WTC11 (cell line): Measurements from ENCODE around the gene CLDN5. TPM values are rescaled to one million over a fixed set of nuclear protein-coding genes. Genes with fewer than 3 reads are reported as not detected.

Experiments used
- ZBTB21 ChIP-seq: sonication (generic); formaldehyde crosslinking; IDR thresholded peaks from 2 replicates; pipeline ENCODE4 v1.8.1; 2023; ENCODE audit warnings: mild to moderate bottlenecking, missing genetic modification reagents, borderline replicate concordance
- ZNF396 ChIP-seq: fragments of 250-450 bp; sonication (Bioruptor Pico); IDR thresholded peaks from 2 replicates; pipeline ENCODE4 v1.8.0; 2021; ENCODE audit warnings: mild to moderate bottlenecking, moderate library complexity, borderline replicate concordance
- total RNA-seq: library from RNA; stranded (reverse); gene quantifications from 3 replicates; pipeline ENCODE4 v1.2.3, GENCODE V29; 2021
- TF ChIP-seq, protein P1 (sequence below): fragments of 250-450 bp; sonication (Bioruptor Pico); IDR thresholded peaks from 2 replicates; pipeline ENCODE4 v1.9.0; 2021; ENCODE audit warnings: mild to moderate bottlenecking
- TF ChIP-seq, protein P2 (sequence below): sonication (generic); formaldehyde crosslinking; IDR thresholded peaks from 2 replicates; pipeline ENCODE4 v1.8.1; 2023; ENCODE audit warnings: mild to moderate bottlenecking, missing genetic modification reagents, moderate library complexity

CLDN5 gene
- total RNA-seq, 1 experiment from 2014 or later, result 1.0 TPM

GRCh38 chr22:19473578-19473977, 50.6 kb downstream of the CLDN5 start (continued):
- TF ChIP-seq, protein P1, sequence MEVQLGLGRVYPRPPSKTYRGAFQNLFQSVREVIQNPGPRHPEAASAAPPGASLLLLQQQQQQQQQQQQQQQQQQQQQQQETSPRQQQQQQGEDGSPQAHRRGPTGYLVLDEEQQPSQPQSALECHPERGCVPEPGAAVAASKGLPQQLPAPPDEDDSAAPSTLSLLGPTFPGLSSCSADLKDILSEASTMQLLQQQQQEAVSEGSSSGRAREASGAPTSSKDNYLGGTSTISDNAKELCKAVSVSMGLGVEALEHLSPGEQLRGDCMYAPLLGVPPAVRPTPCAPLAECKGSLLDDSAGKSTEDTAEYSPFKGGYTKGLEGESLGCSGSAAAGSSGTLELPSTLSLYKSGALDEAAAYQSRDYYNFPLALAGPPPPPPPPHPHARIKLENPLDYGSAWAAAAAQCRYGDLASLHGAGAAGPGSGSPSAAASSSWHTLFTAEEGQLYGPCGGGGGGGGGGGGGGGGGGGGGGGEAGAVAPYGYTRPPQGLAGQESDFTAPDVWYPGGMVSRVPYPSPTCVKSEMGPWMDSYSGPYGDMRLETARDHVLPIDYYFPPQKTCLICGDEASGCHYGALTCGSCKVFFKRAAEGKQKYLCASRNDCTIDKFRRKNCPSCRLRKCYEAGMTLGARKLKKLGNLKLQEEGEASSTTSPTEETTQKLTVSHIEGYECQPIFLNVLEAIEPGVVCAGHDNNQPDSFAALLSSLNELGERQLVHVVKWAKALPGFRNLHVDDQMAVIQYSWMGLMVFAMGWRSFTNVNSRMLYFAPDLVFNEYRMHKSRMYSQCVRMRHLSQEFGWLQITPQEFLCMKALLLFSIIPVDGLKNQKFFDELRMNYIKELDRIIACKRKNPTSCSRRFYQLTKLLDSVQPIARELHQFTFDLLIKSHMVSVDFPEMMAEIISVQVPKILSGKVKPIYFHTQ, result no peak
- TF ChIP-seq ZNF396 (CRISPR knock-in tag) (no peak), ZBTB21 (CRISPR knock-in tag) (no peak)
- TF ChIP-seq, protein P2, sequence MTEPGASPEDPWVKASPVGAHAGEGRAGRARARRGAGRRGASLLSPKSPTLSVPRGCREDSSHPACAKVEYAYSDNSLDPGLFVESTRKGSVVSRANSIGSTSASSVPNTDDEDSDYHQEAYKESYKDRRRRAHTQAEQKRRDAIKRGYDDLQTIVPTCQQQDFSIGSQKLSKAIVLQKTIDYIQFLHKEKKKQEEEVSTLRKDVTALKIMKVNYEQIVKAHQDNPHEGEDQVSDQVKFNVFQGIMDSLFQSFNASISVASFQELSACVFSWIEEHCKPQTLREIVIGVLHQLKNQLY, result no peak

Other genes starting within 250 kb of the CLDN5 start
- gene CLTCL1, start 232.7 kb downstream of the CLDN5 start, total RNA-seq, result 15.5 to 19.3 TPM (median 16.9 TPM) in 3 replicates
- 42.1 to 51.0 TPM (median 44.2 TPM) in 3 replicates for gene HIRA, start 92.7 kb downstream of the CLDN5 start, total RNA-seq
- 15.7 to 19.2 TPM (median 18.2 TPM) in 3 replicates for gene MRPL40, start 91.9 kb downstream of the CLDN5 start, total RNA-seq
- 26.5 to 34.4 TPM (median 32.8 TPM) in 3 replicates for gene C22orf39, start 76.7 kb downstream of the CLDN5 start, total RNA-seq
- 49.6 to 57.9 TPM (median 49.9 TPM) in 3 replicates for gene UFD1, start 45.2 kb downstream of the CLDN5 start, total RNA-seq
- gene CDC45, start 44.5 kb downstream of the CLDN5 start, total RNA-seq, result 34.4 to 38.1 TPM (median 35.0 TPM) in 3 replicates
- gene SEPTIN5, start 190.1 kb upstream of the CLDN5 start, total RNA-seq, result 12.6 to 22.4 TPM (median 15.2 TPM) in 3 replicates
- 1.4 to 4.3 TPM (median 3.3 TPM) in 3 replicates for gene GP1BB, start 199.1 kb upstream of the CLDN5 start, total RNA-seq
- gene TBX1, start 236.4 kb upstream of the CLDN5 start, total RNA-seq, result 7.9 to 12.8 TPM (median 9.3 TPM) in 3 replicates